Muscle of leg (tissue), 11 donors: ENCODE data around the gene LACTBL1. TPM values are rescaled to one million over a fixed set of nuclear protein-coding genes. Genes with fewer than 3 reads are reported as not detected.

Source experiments
- DNase-seq: peaks from one replicate; pipeline ENCODE4 v3.0.0; 2013
- H3K27ac ChIP-seq: one replicate; pipeline ENCODE4 v1.5.1; 2013; ENCODE audit warnings: mild to moderate bottlenecking, low read length, control low read depth
- H3K27me3 ChIP-seq: one replicate; pipeline ENCODE4 v1.6.1; 2013; ENCODE audit warnings: low read length; ENCODE audit not compliant: control insufficient read depth, insufficient read depth
- H3K36me3 ChIP-seq: one replicate; pipeline ENCODE4 v1.6.1; 2013; ENCODE audit warnings: low read length; ENCODE audit not compliant: control insufficient read depth, insufficient read depth
- H3K4me1 ChIP-seq: one replicate; pipeline ENCODE4 v1.6.1; 2013; ENCODE audit warnings: low read length; ENCODE audit not compliant: control insufficient read depth, insufficient read depth
- H3K4me3 ChIP-seq: one replicate; pipeline ENCODE4 v1.5.1; 2013; ENCODE audit warnings: low read length, control low read depth
- H3K9me3 ChIP-seq: replicated peaks from 2 replicates; pipeline ENCODE4 v1.6.1; 2013; ENCODE audit warnings: low read depth, low read length; ENCODE audit not compliant: control insufficient read depth
- WGBS: methylation state at CpG from one replicate; pipeline ENCODE4 v1.1.5; 2013; ENCODE audit warnings: missing lambda C conversion rate; ENCODE audit not compliant: insufficient coverage; 5-methylcytosine and 5-hydroxymethylcytosine counted together
- polyA plus RNA-seq, 8 donors: library from polyadenylated mRNA; unstranded; fragments of 120-200 nt; gene quantifications; one replicate each; pipeline versions ENCODE4 v1.2.1 to v1.2.3, GENCODE V29; 2013; ENCODE audit warnings: inconsistent platforms in 1 of 8, low replicate concordance in 1 of 8; ENCODE audit not compliant: insufficient read length in 8 of 8, insufficient read depth in 1 of 8
- total RNA-seq: library from RNA; stranded (reverse); fragments of 120-200 nt; gene quantifications from one replicate; pipeline ENCODE4 v1.2.4, GENCODE V29; 2013

The LACTBL1 gene
- total and polyA plus RNA-seq, 9 donors = not detected

DNA sequence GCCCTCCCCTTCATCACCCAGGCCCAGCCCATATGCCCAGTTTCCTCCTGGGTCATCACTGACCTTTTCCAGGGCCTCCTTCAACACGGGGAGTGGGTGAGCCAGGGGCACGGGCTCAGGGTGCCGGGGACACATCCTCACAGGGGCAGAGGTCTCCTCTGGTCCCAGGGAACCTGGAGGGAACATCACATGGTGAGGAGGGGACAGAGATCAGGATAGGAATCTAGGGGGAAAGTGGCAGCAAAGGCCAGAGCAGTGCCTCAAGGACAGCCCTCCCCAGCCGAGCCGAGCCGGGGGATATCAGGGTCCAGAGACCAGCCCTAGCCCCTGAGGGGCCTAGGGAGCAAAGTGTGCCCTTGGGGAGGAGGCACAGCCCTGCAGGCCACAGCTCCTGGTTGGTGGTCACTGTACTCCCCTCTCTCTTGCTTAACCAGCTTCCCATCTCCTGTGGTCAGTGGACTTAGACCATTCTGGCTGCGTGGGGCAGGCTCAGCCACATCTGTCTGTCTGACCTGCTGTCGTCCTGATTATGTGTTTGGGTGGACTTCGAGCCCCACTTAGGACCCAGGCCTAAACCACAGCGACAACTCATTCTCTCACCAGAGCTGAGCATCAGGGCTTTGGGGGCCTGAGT is 9.5 kb downstream of the LACTBL1 start:
- Histone ChIP-seq H3K4me1 (no peaks in the 10 kb centered on the region), H3K27me3 (peaks cover 8% of the 10 kb centered on the region), H3K36me3 (no peaks in the 10 kb centered on the region), H3K9me3 (peaks cover 9% of the 10 kb centered on the region), H3K4me3 (no peak overlapping the region), H3K27ac (no peak overlapping the region)
- WGBS = 80% methylated on average over 10 of the region's 10 CpGs
- no peak for DNase-seq

DNA sequence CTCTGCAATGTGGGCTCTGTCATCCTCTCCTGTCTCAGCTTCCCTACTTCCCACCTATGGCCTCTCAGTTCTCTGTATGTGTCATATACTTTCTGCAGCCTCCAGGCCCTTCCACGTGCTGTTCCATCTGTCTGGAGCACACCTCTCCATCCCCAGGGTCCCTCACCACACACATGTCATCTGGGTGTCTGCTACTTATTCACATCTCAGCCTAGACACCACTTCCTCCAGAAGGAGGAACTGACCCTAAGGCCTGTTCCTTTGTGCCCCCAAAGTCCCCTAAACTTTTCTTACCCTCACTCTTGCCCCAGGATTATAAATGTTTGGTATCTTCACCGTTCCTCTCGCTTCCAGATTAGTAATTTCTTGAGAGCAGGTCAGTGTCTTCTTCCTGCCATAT is 10.1 kb downstream of the LACTBL1 start:
- DNase-seq = no peak
- no peaks in the 10 kb centered on the region for H3K36me3 ChIP-seq
- no peak overlapping the region for H3K27ac ChIP-seq
- no peaks in the 10 kb centered on the region for H3K4me1 ChIP-seq
- H3K9me3 ChIP-seq = peaks cover 9% of the 10 kb centered on the region
- H3K4me3 ChIP-seq = no peak overlapping the region
- 69% methylated on average over 1 of the region's 3 CpGs for WGBS
- peaks cover 10% of the 10 kb centered on the region for H3K27me3 ChIP-seq

DNA sequence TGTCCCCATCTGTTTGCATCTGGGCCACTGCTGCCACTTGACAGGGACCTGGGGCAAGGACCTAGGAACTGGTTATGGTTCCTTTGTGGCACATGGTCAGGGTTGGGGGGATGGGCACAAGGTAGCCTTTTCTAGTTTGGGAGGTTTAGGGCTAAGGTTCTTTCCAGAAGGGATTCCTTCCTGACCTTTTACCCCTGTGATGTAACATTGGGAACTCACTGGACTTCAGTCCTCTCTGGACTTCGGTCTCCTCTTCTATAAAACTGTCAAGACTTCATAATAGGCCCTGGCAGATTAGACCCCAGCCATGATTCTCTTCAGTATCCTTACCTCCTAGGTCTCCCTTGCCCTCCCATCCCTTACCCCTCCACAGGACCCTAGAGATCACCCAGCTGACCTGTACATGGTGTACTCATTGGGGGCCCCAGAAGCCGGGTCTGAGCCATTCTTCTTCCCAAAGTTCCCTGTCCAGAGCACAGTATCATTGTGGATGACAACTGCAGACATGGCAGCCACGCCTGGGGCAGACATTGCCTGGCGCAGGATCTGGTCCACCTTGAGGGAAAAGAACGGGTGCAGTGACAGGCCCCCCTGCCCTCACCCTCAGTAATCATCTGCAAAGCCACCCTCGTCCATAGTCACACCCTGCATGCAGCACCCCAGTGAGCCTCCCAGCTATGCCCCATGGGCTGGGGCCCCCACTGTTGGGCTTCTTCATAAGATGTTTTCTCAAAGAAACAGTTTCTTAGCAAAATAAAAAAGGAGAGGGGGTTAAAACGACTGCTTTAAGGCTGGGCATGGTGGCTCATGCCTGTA is 12.9 kb downstream of the LACTBL1 start:
- H3K4me3 ChIP-seq = no peak overlapping the region
- H3K27me3 ChIP-seq = peaks cover 22% of the 10 kb centered on the region
- no peaks in the 10 kb centered on the region for H3K4me1 ChIP-seq
- 80% methylated on average over 5 of the region's 7 CpGs for WGBS
- no peaks in the 10 kb centered on the region for H3K9me3 ChIP-seq
- H3K36me3 ChIP-seq = no peaks in the 10 kb centered on the region
- H3K27ac ChIP-seq = no peak overlapping the region
- no peak for DNase-seq

DNA sequence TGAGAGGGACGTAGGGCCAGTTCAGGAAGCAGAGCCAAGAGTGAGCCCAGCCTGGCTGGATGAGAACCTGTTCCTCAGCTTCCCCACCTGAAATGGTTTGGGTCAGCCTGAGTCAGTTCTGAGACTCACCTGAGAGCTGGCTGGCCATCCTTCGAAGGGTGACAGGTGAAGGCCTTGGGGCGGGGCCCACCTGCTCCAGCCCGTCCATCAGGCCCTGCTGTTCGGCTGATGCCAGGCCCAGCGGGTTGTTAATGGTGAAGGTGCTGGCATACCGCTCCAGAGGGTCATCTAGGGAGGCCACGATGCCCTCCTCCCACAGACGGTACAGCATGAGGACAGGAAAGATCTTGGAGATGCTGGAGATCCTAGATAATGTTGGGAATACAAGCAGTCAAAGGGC is 14.1 kb downstream of the LACTBL1 start:
- Histone ChIP-seq H3K9me3 (no peaks in the 10 kb centered on the region), H3K27me3 (peaks cover 31% of the 10 kb centered on the region)
- WGBS = 86% methylated on average over 5 of the region's 9 CpGs

DNA sequence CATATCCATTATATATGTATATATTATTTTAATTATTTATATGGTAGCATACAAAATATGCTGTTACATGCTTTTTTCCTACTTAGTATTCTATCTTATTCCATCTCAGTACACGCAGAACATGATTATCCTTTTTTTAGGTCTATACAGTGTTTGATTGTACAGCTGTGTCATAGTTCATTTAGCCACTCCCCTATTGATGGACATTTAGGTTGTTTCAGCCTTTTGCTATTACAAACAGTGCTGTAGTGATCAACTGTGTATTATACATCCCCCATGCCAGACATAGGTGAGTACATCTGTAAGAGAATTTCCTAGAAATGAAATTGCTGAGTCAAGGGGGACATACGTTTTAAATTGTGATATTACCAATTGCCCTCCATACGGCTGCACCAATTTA is 15.6 kb downstream of the LACTBL1 start:
- Histone ChIP-seq H3K4me3 (no peak overlapping the region), H3K27me3 (peaks cover 42% of the 10 kb centered on the region), H3K9me3 (no peaks in the 10 kb centered on the region), H3K27ac (no peak overlapping the region), H3K4me1 (no peaks in the 10 kb centered on the region), H3K36me3 (no peaks in the 10 kb centered on the region)
- no CpG with 5 or more reads among the region's 3 CpGs for WGBS
- DNase-seq = no peak

More for the DNA sequence above, 14.1 kb downstream of the LACTBL1 start:
- Histone ChIP-seq H3K4me3 (no peak overlapping the region), H3K27ac (no peak overlapping the region), H3K36me3 (no peaks in the 10 kb centered on the region), H3K4me1 (no peaks in the 10 kb centered on the region)
- no peak for DNase-seq

DNA sequence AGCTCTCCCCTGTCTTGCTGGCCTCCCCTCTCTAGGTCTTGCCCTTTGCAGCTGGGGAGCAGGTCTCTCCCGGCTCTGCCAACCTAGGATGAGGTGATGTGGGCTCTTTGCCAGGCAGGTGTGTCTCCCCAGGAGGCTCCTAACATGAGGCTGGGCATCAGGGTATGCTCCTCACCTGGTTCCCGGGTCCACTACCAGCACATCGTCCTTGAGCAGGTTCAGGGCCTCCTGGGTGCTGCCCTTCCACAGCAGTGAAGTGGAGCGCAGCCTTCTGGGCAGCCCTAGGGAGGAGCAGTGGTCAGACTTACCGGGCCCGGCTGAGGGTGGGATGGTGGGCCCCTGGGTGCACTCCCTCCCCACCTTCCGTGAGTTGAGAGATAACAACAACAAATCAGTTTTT is 17.5 kb downstream of the LACTBL1 start:
- no peak for DNase-seq
- peaks cover 55% of the 10 kb centered on the region for H3K27me3 ChIP-seq
- no peak overlapping the region for H3K27ac ChIP-seq
- no peaks in the 10 kb centered on the region for H3K36me3 ChIP-seq
- 82% methylated on average over 3 of the region's 7 CpGs for WGBS
- H3K9me3 ChIP-seq = no peaks in the 10 kb centered on the region
- H3K4me1 ChIP-seq = no peaks in the 10 kb centered on the region
- H3K4me3 ChIP-seq = no peak overlapping the region

DNA sequence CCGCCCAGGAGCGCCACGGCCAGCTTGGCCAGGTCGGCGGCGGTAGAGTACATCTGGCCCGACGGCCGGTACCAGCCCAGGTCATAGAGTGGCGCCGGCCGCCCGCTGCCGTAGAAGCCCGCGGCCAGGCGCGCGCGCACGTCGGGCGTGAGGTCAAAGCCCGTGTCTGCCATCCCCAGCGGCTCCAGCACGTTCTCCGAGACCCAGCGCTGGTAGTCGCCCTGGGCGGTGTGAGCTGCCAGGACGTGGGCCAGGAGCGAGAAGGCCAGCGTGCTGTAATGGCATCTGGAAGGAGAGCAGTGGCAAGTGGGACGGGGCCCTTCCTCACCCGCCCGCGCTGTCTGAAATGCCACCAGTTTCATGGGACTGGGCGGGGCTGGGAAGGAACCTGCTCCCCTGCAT is 18.9 kb downstream of the LACTBL1 start:
- no peak for DNase-seq
- Histone ChIP-seq H3K4me3 (no peak overlapping the region), H3K4me1 (no peaks in the 10 kb centered on the region), H3K9me3 (no peaks in the 10 kb centered on the region), H3K27ac (no peak overlapping the region), H3K36me3 (no peaks in the 10 kb centered on the region), H3K27me3 (peaks cover 53% of the 10 kb centered on the region)
- WGBS = 12% methylated on average over 38 of the region's 38 CpGs

DNA sequence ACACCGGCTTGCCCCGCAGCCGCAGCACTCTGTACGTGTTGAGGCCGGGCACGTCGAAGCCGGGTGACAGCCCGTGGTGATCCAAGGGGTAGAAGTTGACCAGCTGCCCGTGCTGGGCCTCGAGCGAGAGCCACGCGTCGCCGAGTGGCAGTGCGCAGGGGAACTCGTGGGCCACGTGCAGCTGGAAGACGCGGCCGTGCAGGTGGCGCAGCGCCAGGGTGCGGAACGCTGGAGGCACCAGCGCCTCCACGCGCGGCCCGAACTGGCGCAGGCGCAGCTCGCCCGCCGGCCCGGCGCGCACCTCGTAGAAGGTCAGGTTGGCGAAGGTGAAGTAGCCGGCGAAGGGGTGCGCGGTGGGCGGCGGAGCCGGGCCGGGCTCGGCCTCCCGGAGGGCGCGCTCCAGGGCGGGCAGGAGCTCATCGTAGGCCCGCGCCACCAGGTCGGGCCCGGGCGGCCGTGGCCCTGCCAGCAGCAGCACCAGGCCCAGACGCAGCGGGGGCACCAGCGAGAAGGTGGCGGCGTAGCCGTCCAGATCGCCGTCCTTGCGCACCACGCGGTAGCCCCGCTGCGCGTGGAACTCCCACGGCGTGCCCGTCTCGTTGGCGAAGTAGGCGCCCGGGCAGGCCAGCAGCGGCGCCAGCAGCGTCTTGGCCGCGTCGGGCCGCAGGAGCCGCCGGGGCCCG is 19.5 kb downstream of the LACTBL1 start:
- H3K36me3 ChIP-seq = no peaks in the 10 kb centered on the region
- no peak overlapping the region for H3K4me3 ChIP-seq
- no peak for DNase-seq
- H3K27me3 ChIP-seq = peaks cover 50% of the 10 kb centered on the region
- H3K27ac ChIP-seq = no peak overlapping the region
- WGBS = 6% methylated on average over 92 of the region's 92 CpGs
- no peaks in the 10 kb centered on the region for H3K9me3 ChIP-seq
- no peaks in the 10 kb centered on the region for H3K4me1 ChIP-seq

DNA sequence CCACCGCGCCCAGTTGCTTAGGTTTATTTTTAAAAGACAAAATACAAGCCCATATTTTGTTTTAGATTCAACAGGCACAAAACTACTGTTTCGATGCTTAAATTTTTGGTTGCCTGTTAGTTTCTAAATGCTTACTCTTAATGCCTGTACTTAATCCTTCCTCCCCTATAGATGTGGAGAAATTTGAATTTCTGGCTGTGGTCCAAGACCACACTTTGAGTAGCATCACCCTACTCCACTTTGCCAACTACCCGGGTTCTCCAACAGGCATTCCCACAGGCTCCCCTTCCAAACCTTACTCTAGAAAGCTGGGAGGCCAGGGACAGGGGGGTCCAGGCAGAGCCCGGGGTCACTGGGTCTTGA is 20.0 kb downstream of the LACTBL1 start:
- H3K4me3 ChIP-seq = no peak overlapping the region
- H3K9me3 ChIP-seq = no peaks in the 10 kb centered on the region
- no peaks in the 10 kb centered on the region for H3K36me3 ChIP-seq
- no peak for DNase-seq
- H3K27ac ChIP-seq = no peak overlapping the region
- H3K4me1 ChIP-seq = no peaks in the 10 kb centered on the region
- H3K27me3 ChIP-seq = peaks cover 47% of the 10 kb centered on the region
- WGBS = 40% methylated on average over 1 of the region's 5 CpGs

DNA sequence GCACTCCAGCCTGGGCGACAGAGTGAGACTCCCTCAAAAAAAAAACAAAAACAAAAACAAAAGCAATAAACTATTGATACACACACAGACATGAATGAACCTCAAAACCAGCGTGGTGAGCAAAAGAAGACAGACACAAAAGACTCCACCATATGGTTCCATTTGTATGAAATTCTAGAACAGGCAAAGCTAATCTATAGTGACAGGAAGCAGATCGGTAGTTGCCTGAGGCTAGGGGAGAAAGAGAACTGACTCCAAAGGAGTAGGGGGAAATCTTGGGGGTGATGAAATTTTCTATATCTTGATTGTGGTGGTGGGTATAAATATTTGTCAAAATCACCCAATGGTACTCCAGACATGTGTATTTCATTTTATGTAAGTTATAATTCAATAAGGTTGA is 20.9 kb downstream of the LACTBL1 start:
- peaks cover 47% of the 10 kb centered on the region for H3K27me3 ChIP-seq
- H3K36me3 ChIP-seq = no peaks in the 10 kb centered on the region
- no peak for DNase-seq
- no peak overlapping the region for H3K4me3 ChIP-seq
- H3K4me1 ChIP-seq = no peaks in the 10 kb centered on the region
- no peaks in the 10 kb centered on the region for H3K9me3 ChIP-seq
- H3K27ac ChIP-seq = no peak overlapping the region
- WGBS = no CpG with 5 or more reads among the region's 3 CpGs
